IMR-90 (cell line): ENCODE results near the gene ITPKA. TPM values are rescaled to one million over a fixed set of nuclear protein-coding genes. Genes with fewer than 3 reads are reported as not detected.

Source experiments
- ATAC-seq: fragments of 200-7000 bp; cut with Tn5 transposase; 2 replicates; pipeline ENCODE4 v1.9.1; 2020; ENCODE audit warnings: low read depth, mild to moderate bottlenecking, moderate library complexity
- BruUV-seq: library from RNA; stranded (reverse); fragments of 400-500 nt; replicated peaks from 2 replicates; lab custom pipeline; 2021; lab: Mats Ljungman, UMichigan
- CTCF ChIA-PET: fragments of 300-600 bp; formaldehyde crosslinking; extraction: SDS; loops from one replicate; lab custom pipeline; 2021; ENCODE audit warnings: antibody characterized with exemption; lab: Yijun Ruan, JAX
- POLR2A ChIA-PET: fragments of 300-600 bp; sonication (Branson Sonifier 250); formaldehyde crosslinking; loops from one replicate; lab custom pipeline; 2022; ENCODE audit warnings: antibody characterized with exemption; ENCODE audit not compliant: unreplicated experiment; lab: Charles Lee
- DNase-seq: peaks from one replicate; pipeline ENCODE4 v3.0.0; 2013
- H2AFZ ChIP-seq: replicated peaks from 2 replicates; pipeline ENCODE3; 2013; ENCODE audit warnings: low read length, mild to moderate bottlenecking; ENCODE audit not compliant: poor library complexity
- H2AK5ac ChIP-seq: 2 replicates; pipeline ENCODE4 v1.6.1; 2013; ENCODE audit warnings: low read depth, low read length, inconsistent platforms
- H2AK9ac ChIP-seq: replicated peaks from 2 replicates; pipeline ENCODE3; 2013; ENCODE audit warnings: mild to moderate bottlenecking, low read depth, low read length, moderate library complexity; ENCODE audit not compliant: poor library complexity
- H2BK120ac ChIP-seq: 2 replicates; pipeline ENCODE4 v1.6.1; 2013; ENCODE audit warnings: low read depth, low read length, inconsistent platforms
- H2BK15ac ChIP-seq: 3 replicates; pipeline ENCODE4 v1.6.1; 2013; ENCODE audit warnings: low read depth, low read length, inconsistent platforms
- H2BK20ac ChIP-seq: 2 replicates; pipeline ENCODE4 v1.6.1; 2013; ENCODE audit warnings: low read depth, mild to moderate bottlenecking, inconsistent platforms, low read length, moderate library complexity
- H2BK5ac ChIP-seq: 2 replicates; pipeline ENCODE4 v1.6.1; 2013; ENCODE audit warnings: mild to moderate bottlenecking, low read depth, low read length, inconsistent platforms; ENCODE audit not compliant: poor library complexity, severe bottlenecking
- H3K14ac ChIP-seq: replicated peaks from 2 replicates; pipeline ENCODE4 v1.6.1; 2013; ENCODE audit warnings: low read depth, low read length, inconsistent platforms
- H3K18ac ChIP-seq: 2 replicates; pipeline ENCODE4 v1.6.1; 2013; ENCODE audit warnings: low read depth, low read length, control low read depth
- H3K23ac ChIP-seq: 2 replicates; pipeline ENCODE4 v1.6.1; 2013; ENCODE audit warnings: low read depth, low read length, inconsistent platforms
- H3K27ac ChIP-seq: 2 replicates; pipeline ENCODE4 v1.5.1; 2013; ENCODE audit warnings: mild to moderate bottlenecking, control low read depth, low read length; ENCODE audit not compliant: insufficient read depth
- H3K27me3 ChIP-seq: 2 replicates; pipeline ENCODE4 v1.6.1; 2013; ENCODE audit warnings: low read length; ENCODE audit not compliant: control insufficient read depth, insufficient read depth
- H3K36me3 ChIP-seq: 2 replicates; pipeline ENCODE4 v1.6.1; 2013; ENCODE audit warnings: low read length, mixed read lengths; ENCODE audit not compliant: control insufficient read depth, insufficient read depth
- H3K4ac ChIP-seq: 2 replicates; pipeline ENCODE4 v1.6.1; 2013; ENCODE audit warnings: low read depth, low read length, inconsistent platforms
- H3K4me1 ChIP-seq: 2 replicates; pipeline ENCODE4 v1.6.1; 2013; ENCODE audit warnings: low read length, mixed read lengths; ENCODE audit not compliant: control insufficient read depth, insufficient read depth
- H3K4me2 ChIP-seq: 2 replicates; pipeline ENCODE4 v1.6.1; 2013; ENCODE audit warnings: low read depth, mild to moderate bottlenecking, control low read depth, low read length, moderate library complexity
- H3K4me3 ChIP-seq: 2 replicates; pipeline ENCODE4 v1.5.1; 2013; ENCODE audit warnings: low read depth, mild to moderate bottlenecking, control low read depth, low read length, moderate library complexity; ENCODE audit not compliant: insufficient read depth
- H3K56ac ChIP-seq: 2 replicates; pipeline ENCODE4 v1.6.1; 2013; ENCODE audit warnings: low read length, inconsistent platforms; ENCODE audit not compliant: insufficient read depth; ENCODE audit errors: extremely low read depth
- H3K79me1 ChIP-seq, 2 experiments: 2 replicates each; pipeline ENCODE4 v1.6.1; 2013; ENCODE audit warnings: low read length in 2 of 2, inconsistent platforms in 1 of 2, low read depth in 1 of 2
- H3K9ac ChIP-seq: 2 replicates; pipeline ENCODE4 v1.6.1; 2013; ENCODE audit warnings: low read depth, low read length, control low read depth
- H3K9me1 ChIP-seq: 2 replicates; pipeline ENCODE4 v1.6.1; 2013; ENCODE audit warnings: low read length, inconsistent platforms; ENCODE audit not compliant: insufficient read depth
- H3K9me3 ChIP-seq: 2 replicates; pipeline ENCODE4 v1.6.1; 2013; ENCODE audit warnings: low read length; ENCODE audit not compliant: control insufficient read depth, insufficient read depth
- H4K20me1 ChIP-seq: 2 replicates; pipeline ENCODE4 v1.6.1; 2013; ENCODE audit warnings: low read length, inconsistent platforms; ENCODE audit not compliant: insufficient read depth
- H4K5ac ChIP-seq: 2 replicates; pipeline ENCODE4 v1.6.1; 2013; ENCODE audit warnings: mild to moderate bottlenecking, low read depth, low read length, control low read depth
- H4K8ac ChIP-seq, 2 experiments: 2 replicates each; pipeline ENCODE4 v1.6.1; 2013; ENCODE audit warnings: low read depth in 2 of 2, low read length in 2 of 2, control low read depth in 1 of 2, inconsistent platforms in 1 of 2
- H4K91ac ChIP-seq: 2 replicates; pipeline ENCODE4 v1.6.1; 2013; ENCODE audit warnings: low read depth, low read length, inconsistent platforms; ENCODE audit not compliant: insufficient read depth
- BHLHE40 ChIP-seq: fragments of 150-350 bp; IDR thresholded peaks from 2 replicates; pipeline ENCODE4 v1.6.1; 2016; ENCODE audit warnings: mild to moderate bottlenecking, low read depth, low read length
- CHD1 ChIP-seq: IDR thresholded peaks from 2 replicates; pipeline ENCODE4 v1.6.1; 2012; ENCODE audit warnings: low read depth, low read length, improper control_type of control experiment
- CTCF ChIP-seq: conservative IDR thresholded peaks from 2 replicates; pipeline ENCODE4 v1.5.1; 2012; ENCODE audit warnings: mild to moderate bottlenecking, low read depth, low read length, improper control_type of control experiment
- MXI1 ChIP-seq: IDR thresholded peaks from 2 replicates; pipeline ENCODE4 v1.6.1; 2012; ENCODE audit warnings: low read depth, mild to moderate bottlenecking, low read length, moderate library complexity, borderline replicate concordance
- NFE2L2 ChIP-seq: fragments of 150-350 bp; IDR thresholded peaks from 2 replicates; pipeline ENCODE4 v1.6.1; 2016; ENCODE audit warnings: low read depth, mild to moderate bottlenecking, low read length
- POLR2A ChIP-seq: IDR thresholded peaks from 2 replicates; pipeline ENCODE4 v1.6.1; 2012; ENCODE audit warnings: mild to moderate bottlenecking, low read depth, low read length
- RFX5 ChIP-seq: IDR thresholded peaks from 2 replicates; pipeline ENCODE4 v1.8.0; 2012; ENCODE audit warnings: low read depth, mild to moderate bottlenecking, low read length, moderate library complexity
- WGBS, 2 experiments: methylation state at CpG; one replicate each; pipeline versions ENCODE4 v1.1.5 to v1.1.7; 2013; ENCODE audit warnings: missing lambda C conversion rate in 2 of 2; ENCODE audit not compliant: insufficient read length in 1 of 2; ENCODE audit errors: extremely low coverage in 2 of 2; 5-methylcytosine and 5-hydroxymethylcytosine counted together
- dilution Hi-C: fragments of 300-500 bp; cut with HindIII; formaldehyde crosslinking; loops from one replicate; pipeline ENCODE4 v1.14.3; 2018; ENCODE audit warnings: low sequenced_read_pairs; ENCODE audit not compliant: unreplicated experiment
- in situ Hi-C: fragments of 300-500 bp; cut with MboI; formaldehyde crosslinking; loops from 3 replicates; pipeline ENCODE4 v1.14.3; 2019; ENCODE audit warnings: low sequenced_read_pairs, inconsistent platforms, mixed read lengths
- intact Hi-C: fragments of 100-400 bp; cut with micrococcal nuclease; formaldehyde crosslinking; loops from 2 replicates; pipeline ENCODE4 v1.10.0; 2022
- polyA plus RNA-seq, 3 experiments: library from polyadenylated mRNA; depleted of rRNA; stranded (reverse); fragments of >200 nt; gene quantifications; 2 replicates each; pipeline ENCODE4 v1.2.3, GENCODE V29; 2012; ENCODE audit warnings: low replicate concordance in 1 of 3
- total RNA-seq: library from RNA; depleted of rRNA; stranded (reverse); fragments of >200 nt; gene quantifications from 2 replicates; pipeline ENCODE4 v1.2.3, GENCODE V29; 2012

Gene ITPKA
- total and polyA plus RNA-seq, 2 of the 4 experiments (the other 2 are of a cell fraction), result 1.1 to 1.8 TPM

- no TSS peak for BruUV-seq
- no peaks in the 10 kb centered on the region for H3K79me1 ChIP-seq
- TF ChIP-seq NFE2L2 (no peak), MXI1 (no peak), CHD1 (no peak), POLR2A (no peak), BHLHE40 (no peak), RFX5 (no peak), CTCF (no peak)
- no peaks in the 10 kb centered on the region for H4K20me1 ChIP-seq
- no peak overlapping the region for H2BK5ac ChIP-seq
- H3K4me1 ChIP-seq, result no peaks in the 10 kb centered on the region
- in situ Hi-C loops, result no loop called here
- no peak overlapping the region for H2AFZ ChIP-seq
- dilution Hi-C loops, result no loop called here
- H2BK20ac ChIP-seq, result no peak overlapping the region
- no peak overlapping the region for H4K91ac ChIP-seq
- H2BK15ac ChIP-seq, result no peak overlapping the region
- H3K18ac ChIP-seq, result no peak overlapping the region
- no peak overlapping the region for H3K4me3 ChIP-seq
- no peak for DNase-seq
- no peaks in the 10 kb centered on the region for H3K9me3 ChIP-seq
- ChIA-PET CTCF (no interaction called here), POLR2A (no interaction called here)
- ATAC-seq, result no peak
- no peak overlapping the region for H2AK5ac ChIP-seq
- no peak overlapping the region for H3K56ac ChIP-seq
- no peak overlapping the region for H3K9ac ChIP-seq
- no peak overlapping the region for H3K4ac ChIP-seq
- H3K36me3 ChIP-seq, result peaks cover 51% of the 10 kb centered on the region
- no peaks in the 10 kb centered on the region; the same call in 1 of the 2 replicates for H3K9me1 ChIP-seq
- H3K4me2 ChIP-seq, result no peak overlapping the region
- H3K23ac ChIP-seq, result no peak overlapping the region
- intact Hi-C loops, result no loop called here
- H4K8ac ChIP-seq, result no peak overlapping the region
- H4K5ac ChIP-seq, result no peak overlapping the region
- H2BK120ac ChIP-seq, result no peak overlapping the region
- H3K27ac ChIP-seq, result no peak overlapping the region
- H3K27me3 ChIP-seq, result no peaks in the 10 kb centered on the region
- 91% methylated on average over 7 of the region's 9 CpGs; no CpG with 5 or more reads in 1 of the 2 experiments for WGBS, 2 experiments
- no peak overlapping the region for H3K14ac ChIP-seq
- no peak overlapping the region for H2AK9ac ChIP-seq
These were observed 27.9 kb downstream of the ITPKA start for GRCh38 chr15:41521614-41522013.
